ENCODE results near the gene SIX3. TPM values are rescaled to one million over a fixed set of nuclear protein-coding genes. Genes with fewer than 3 reads are reported as not detected.

SIX3 gene
- total RNA-seq, 4 donors from 2014 or later, result not detected

DNA sequence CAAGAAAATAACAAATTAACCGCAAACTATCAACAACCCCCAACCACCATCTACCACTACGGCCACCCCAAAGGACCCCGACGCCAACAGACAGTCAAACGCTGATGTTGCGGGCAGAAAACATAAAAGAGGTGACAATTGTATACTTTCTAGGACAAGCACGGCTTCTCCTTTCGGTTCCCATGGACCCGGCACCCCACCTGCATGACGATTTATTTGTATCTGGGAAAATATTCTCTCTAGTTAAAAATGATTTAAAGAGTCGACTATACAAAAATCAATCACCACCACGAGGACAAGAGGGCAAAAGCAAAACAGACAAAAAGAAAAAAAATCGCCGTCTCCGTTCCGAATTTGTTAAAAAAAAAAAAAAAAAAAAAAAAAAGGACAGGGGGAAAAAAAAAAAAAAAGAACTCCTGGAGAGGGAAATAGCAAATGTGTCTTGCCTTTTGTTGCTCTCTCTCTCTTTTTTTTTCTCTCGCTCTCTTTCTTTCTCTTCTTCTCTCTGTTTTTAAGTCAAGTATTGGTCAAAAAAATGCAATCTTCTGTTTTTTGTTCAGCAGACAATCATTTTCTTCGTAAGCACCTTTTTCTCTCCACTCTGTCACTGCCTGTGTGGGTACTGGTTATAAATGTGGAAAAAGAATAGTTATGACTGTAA, 3.6 kb downstream of the SIX3 start:
- no peak for DNase-seq
- H3K36me3 ChIP-seq, result no peaks in the 10 kb centered on the region
- no peak overlapping the region for H3K27ac ChIP-seq
- no peak for ATAC-seq
- in situ Hi-C loops (cut with MboI; ENCODE audit: low sequenced_read_pairs in 4 of 4), result loop anchor here in 1 of 4 donors (25.0 kb wide), 1 partner anchor 908 kb away; no protein-coding TSS in a partner anchor
- intact Hi-C loops (cut with DNase I; ENCODE audit: low total_unique reads), result no loop called here
- peaks cover 53 to 58% (median 56%) of the 10 kb centered on the region in 3 donors for H3K27me3 ChIP-seq
- H3K4me1 ChIP-seq, result peaks cover 0 to 7% of the 10 kb centered on the region in 2 donors
- peak overlapping the region in 1 of 4 donors; percentile 28 for H3K4me3 ChIP-seq
- TF ChIP-seq, protein P1, sequence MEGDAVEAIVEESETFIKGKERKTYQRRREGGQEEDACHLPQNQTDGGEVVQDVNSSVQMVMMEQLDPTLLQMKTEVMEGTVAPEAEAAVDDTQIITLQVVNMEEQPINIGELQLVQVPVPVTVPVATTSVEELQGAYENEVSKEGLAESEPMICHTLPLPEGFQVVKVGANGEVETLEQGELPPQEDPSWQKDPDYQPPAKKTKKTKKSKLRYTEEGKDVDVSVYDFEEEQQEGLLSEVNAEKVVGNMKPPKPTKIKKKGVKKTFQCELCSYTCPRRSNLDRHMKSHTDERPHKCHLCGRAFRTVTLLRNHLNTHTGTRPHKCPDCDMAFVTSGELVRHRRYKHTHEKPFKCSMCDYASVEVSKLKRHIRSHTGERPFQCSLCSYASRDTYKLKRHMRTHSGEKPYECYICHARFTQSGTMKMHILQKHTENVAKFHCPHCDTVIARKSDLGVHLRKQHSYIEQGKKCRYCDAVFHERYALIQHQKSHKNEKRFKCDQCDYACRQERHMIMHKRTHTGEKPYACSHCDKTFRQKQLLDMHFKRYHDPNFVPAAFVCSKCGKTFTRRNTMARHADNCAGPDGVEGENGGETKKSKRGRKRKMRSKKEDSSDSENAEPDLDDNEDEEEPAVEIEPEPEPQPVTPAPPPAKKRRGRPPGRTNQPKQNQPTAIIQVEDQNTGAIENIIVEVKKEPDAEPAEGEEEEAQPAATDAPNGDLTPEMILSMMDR (IDR thresholded peaks at IDR 0.05 in 4 of 5, conservative IDR thresholded peaks at IDR 0.05 in 1 of 5), result no peak
- no peak for TF ChIP-seq POLR2A (IDR thresholded peaks at IDR 0.05)
- H3K9me3 ChIP-seq, result no peaks in the 10 kb centered on the region

DNA sequence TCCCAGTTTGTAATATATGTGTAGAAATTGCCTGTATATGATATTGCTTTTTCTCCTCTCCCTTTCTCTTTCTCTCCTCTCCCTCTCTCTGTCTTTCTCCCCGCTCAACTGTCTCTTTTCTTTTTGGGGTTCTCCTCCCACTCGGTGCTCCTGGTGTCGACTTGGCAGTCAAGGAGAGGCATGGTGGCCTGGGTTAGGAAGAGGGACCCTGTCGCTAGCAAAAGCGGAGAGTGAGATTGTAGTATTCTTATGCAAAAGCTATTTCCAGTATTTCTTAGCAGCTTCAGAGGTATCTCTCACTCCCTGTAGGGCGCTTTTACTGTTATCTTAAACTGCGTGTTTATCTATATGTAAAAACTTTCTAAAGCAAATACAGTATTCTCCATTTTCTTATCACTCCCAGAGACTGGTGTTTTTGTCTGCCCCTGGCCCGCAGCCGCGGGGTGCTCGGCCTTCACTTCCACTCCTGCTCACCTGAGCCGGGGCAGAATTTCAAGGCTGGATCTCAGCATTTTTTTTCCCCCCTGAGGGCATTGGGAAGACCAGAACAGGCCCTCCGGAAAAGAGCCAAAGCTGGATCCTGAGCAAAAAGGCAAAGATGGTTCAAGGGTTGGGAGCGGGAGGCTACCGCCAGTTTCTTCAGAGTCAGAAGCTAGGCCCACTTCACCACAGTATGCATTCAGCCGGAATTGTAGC, 4.3 kb downstream of the SIX3 start:
- Histone ChIP-seq H3K4me3 (no peak overlapping the region), H3K4me1 (peaks cover 0 to 7% of the 10 kb centered on the region in 2 donors), H3K27me3 (peaks cover 49 to 50% (median 50%) of the 10 kb centered on the region in 3 donors), H3K9me3 (no peaks in the 10 kb centered on the region), H3K36me3 (no peaks in the 10 kb centered on the region), H3K27ac (no peak overlapping the region)
- in situ Hi-C loops (cut with MboI; ENCODE audit: low sequenced_read_pairs in 4 of 4), result loop anchor here in 1 of 4 donors (25.0 kb wide), 1 partner anchor 909 kb away; no protein-coding TSS in a partner anchor
- intact Hi-C loops (cut with DNase I; ENCODE audit: low total_unique reads), result no loop called here
- DNase-seq, result no peak
- TF ChIP-seq, protein P1 (IDR thresholded peaks at IDR 0.05 in 4 of 5, conservative IDR thresholded peaks at IDR 0.05 in 1 of 5), result no peak
- no peak for TF ChIP-seq POLR2A (IDR thresholded peaks at IDR 0.05)
- ATAC-seq, result no peak

DNA sequence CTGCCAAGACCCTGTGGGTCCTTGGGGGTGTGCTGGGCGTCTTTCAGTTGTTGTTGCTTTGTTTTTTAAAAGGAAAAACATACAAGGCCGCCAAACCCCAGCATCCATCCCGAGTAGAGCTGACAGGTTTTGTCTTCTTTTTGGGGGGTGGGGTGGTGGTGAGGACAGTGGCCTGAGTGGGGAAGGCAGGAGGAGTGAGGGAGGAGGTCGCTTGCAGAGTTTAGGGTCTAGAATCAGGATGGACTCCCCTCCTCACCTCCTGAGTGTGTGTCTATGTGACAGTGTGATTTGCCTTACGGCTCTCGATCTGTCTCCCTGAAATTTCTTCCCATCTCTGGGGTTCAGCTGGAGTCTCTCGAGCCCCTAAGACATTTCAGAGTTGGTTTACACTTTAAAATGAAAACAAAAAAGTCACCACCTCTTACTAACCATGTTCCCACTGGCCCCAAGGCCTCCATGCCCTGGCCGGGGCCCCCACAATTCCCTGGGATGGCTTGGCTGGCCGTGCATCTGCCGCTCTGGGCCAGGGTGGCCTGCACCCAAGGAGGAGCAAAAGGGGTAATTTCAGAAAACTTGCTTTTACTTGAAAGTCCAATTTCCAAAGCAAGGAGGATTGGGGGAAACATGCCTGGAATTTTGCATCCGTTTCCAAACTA, 5.0 kb downstream of the SIX3 start:
- Histone ChIP-seq H3K4me1 (peaks cover 0 to 7% of the 10 kb centered on the region in 2 donors), H3K36me3 (no peaks in the 10 kb centered on the region), H3K4me3 (no peak overlapping the region), H3K9me3 (no peaks in the 10 kb centered on the region), H3K27ac (no peak overlapping the region), H3K27me3 (peaks cover 42 to 45% (median 44%) of the 10 kb centered on the region in 3 donors)
- DNase-seq (no peak), ATAC-seq (no peak)
- in situ Hi-C loops (cut with MboI; ENCODE audit: low sequenced_read_pairs in 4 of 4) (loop anchor here in 1 of 4 donors (25.0 kb wide), 1 partner anchor 909 kb away; no protein-coding TSS in a partner anchor), intact Hi-C loops (cut with DNase I; ENCODE audit: low total_unique reads) (no loop called here)
- TF ChIP-seq, protein P1 (IDR thresholded peaks at IDR 0.05 in 4 of 5, conservative IDR thresholded peaks at IDR 0.05 in 1 of 5), result no peak
- TF ChIP-seq POLR2A (IDR thresholded peaks at IDR 0.05), result no peak

DNA sequence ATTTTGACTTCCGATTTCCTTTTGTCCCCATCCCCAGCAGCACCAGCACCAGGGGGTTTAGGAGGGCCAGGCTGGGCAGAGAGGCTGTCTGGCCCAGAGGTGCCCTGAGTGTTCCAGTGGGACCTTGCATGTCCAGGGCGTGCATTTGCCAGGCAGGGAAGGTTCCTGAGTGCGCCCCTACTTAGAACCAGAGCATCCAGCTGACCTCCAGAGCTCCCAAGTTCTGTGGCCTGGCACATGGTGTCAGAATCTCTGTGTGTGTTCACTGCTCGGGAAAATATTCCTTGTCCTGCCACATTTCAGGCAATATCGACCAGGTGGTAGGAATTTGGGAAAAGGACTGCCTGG, 5.5 kb downstream of the SIX3 start:
- peaks cover 0 to 7% of the 10 kb centered on the region in 2 donors for H3K4me1 ChIP-seq
- in situ Hi-C loops (cut with MboI; ENCODE audit: low sequenced_read_pairs in 4 of 4), result loop anchor here in 1 of 4 donors (25.0 kb wide), 1 partner anchor 910 kb away; no protein-coding TSS in a partner anchor
- intact Hi-C loops (cut with DNase I; ENCODE audit: low total_unique reads), result no loop called here
- H3K9me3 ChIP-seq, result no peaks in the 10 kb centered on the region
- no peak overlapping the region for H3K4me3 ChIP-seq
- ATAC-seq (no peak), DNase-seq (no peak)
- H3K36me3 ChIP-seq, result no peaks in the 10 kb centered on the region
- TF ChIP-seq, protein P1 (IDR thresholded peaks at IDR 0.05 in 4 of 5, conservative IDR thresholded peaks at IDR 0.05 in 1 of 5), result no peak
- no peak for TF ChIP-seq POLR2A (IDR thresholded peaks at IDR 0.05)
- H3K27me3 ChIP-seq, result peaks cover 38 to 45% (median 44%) of the 10 kb centered on the region in 3 donors
- no peak overlapping the region for H3K27ac ChIP-seq
